GM19397 (cell line): ENCODE results near the gene MAP7.

ENCODE experiments used
- ATAC-seq: cut with Tn5 transposase; IDR thresholded peaks from one replicate; pipeline ENCODE4 v1.9.1; 2021; ENCODE audit warnings: mild to moderate bottlenecking, moderate library complexity; ENCODE audit not compliant: unreplicated experiment

The MAP7 gene

GRCh38 chr6:136566007-136566487 lies 15.8 kb upstream of the MAP7 start:
- no peak for ATAC-seq

GRCh38 chr6:136564180-136564579 lies 14.0 kb upstream of the MAP7 start:
- ATAC-seq: no peak

- ATAC-seq: no peak
Observed at GRCh38 chr6:136563386-136564152, 13.3 kb upstream of the MAP7 start.

DNA sequence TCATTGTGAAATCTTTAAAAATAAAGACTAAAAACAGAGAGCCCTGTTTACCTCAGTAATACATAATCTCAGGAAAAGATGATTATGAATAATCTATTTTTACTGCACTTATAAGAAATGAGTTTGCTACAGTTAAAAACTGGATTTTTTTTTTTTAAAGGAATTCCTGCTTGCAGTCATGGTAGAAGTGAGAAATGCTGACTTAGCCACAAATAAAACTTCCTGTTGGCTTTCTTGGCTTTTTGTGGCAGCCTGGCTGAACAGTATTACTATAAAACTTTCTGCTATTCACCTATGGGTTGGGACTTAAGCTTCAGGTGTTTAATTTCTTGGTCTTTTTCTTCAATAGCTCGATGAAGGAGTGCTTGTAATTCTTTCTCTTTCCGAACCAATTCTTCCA lies 12.0 kb upstream of the MAP7 start:
- no peak for ATAC-seq

DNA sequence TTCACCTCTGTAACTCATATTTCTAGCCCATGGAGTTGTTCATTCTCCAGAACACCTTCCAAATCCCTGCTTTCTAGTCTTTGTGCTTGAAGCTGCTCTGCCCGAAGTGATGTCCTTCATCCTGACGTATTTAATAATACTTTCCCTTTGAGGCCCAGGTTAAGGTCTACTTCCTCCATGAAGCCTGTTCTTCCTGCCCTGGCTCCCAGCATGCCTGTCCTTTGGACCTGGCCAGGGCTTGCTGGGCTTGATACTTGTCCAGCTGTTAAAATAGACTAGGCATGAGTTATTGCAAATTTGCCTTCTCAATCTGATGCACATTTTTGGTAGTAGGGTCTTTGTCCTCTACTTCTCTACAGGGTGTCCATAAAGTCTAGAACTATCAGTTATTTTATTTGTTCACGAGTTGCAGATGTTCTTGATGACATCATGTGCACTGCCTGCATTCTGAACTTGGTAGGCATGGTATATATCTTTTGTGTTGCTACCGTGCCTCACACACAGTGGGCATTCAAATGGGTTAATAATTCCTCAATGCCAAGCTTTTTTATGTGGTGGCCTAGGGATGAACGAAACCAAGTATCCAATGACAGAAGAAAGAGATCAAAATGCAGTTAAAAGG lies 3.1 kb upstream of the MAP7 start:
- no peak for ATAC-seq

DNA sequence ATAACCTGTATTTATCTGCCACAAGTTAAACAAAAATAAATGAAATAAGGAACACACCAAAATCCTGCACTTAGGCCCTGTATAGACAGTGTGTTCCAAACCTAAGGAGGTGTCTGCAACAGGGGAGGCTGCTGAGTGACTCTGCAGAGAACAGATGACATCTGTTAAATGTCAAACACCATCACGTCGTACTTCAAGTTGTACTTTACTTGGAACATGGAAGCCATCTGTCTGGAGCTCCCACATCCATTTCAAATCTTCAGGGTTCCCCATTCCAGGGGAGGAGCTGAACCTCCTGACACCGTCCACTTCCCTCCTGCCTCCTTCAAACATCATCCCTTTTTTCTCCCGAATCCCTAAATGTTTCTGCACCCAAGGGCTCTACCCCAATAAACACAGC lies 1.8 kb upstream of the MAP7 start:
- ATAC-seq: no peak

- ATAC-seq: no peak
Observed at GRCh38 chr6:136551103-136551502, 881 bp upstream of the MAP7 start.

DNA sequence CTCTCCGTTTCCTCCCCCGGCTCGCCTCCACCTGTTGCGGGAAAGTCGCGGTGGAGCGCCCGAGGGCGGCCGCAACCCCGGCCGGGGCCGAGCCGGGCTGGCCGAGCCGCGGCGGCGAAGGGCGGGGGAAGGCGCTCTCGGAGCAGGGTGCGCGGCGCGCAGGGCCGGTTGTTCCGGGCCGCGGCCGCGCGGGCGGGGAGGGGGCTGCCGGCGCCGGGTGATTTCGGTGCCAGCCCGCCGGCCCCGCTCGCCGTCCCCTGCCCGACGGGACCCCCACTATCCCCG lies 235 bp downstream of the MAP7 start:
- peak; percentile 68 for ATAC-seq

- ATAC-seq: peak; percentile 6
Observed at GRCh38 chr6:136549300-136550044, 750 bp downstream of the MAP7 start.

GRCh38 chr6:136548582-136549299 lies 1.5 kb downstream of the MAP7 start:
- ATAC-seq: no peak

DNA sequence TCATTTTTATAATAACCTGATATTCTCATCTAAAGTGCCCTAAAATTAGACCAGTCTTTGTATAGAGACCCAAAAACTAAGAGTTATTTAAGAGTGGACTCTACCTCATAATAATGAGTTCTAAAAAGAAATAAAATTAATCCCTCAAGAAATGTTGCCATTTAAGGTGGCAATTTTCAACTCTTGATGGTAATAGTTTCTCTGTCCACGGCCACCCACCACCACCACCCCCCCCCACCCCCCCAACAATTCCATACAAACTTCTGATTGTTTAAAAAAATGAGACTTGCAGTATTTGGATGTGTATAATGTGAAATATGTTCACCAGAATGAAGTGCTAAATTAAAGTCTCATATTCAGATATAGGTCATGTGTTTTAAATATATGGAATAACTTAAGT lies 2.4 kb downstream of the MAP7 start:
- no peak for ATAC-seq

GRCh38 chr6:136547336-136547735 lies 2.9 kb downstream of the MAP7 start:
- no peak for ATAC-seq

- no peak for ATAC-seq
Observed at GRCh38 chr6:136546331-136546730, 3.9 kb downstream of the MAP7 start.

GRCh38 chr6:136544326-136544725 lies 5.9 kb downstream of the MAP7 start:
- ATAC-seq: no peak

- no peak for ATAC-seq
Observed at GRCh38 chr6:136541395-136541794, 8.8 kb downstream of the MAP7 start.

DNA sequence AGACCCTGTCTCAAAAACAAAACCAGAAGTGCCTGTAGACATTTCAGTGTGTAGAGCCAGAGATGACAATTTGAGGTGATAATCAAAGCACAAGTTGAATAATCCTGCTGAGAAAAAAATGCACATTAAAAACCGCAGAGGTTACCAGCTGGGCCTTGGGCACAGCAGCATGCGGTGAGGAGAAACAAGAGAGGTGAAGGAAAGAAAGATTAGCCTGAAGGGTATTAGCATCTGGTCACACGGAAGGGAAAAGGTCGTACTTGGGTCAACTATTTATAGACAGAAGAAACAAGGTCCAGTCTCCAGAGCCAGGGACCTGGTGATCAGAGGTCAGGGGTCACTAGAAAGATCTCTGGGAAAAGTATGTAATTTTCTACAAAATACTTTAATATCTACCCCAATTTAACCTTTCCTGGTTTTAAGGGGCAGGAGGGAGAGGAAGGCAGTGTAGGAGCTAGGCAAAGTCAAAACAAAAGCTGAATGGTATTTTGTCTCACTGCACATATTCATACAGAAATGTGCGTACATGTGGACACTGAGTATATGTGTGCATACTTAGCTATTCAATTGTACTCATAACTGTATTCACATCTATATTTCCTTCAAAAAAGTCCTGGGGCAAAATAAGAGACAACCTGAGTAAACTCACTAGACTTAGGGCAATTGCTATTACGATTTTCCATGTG lies 10.1 kb downstream of the MAP7 start:
- ATAC-seq: no peak

GRCh38 chr6:136538836-136539235 lies 11.4 kb downstream of the MAP7 start:
- ATAC-seq: no peak

DNA sequence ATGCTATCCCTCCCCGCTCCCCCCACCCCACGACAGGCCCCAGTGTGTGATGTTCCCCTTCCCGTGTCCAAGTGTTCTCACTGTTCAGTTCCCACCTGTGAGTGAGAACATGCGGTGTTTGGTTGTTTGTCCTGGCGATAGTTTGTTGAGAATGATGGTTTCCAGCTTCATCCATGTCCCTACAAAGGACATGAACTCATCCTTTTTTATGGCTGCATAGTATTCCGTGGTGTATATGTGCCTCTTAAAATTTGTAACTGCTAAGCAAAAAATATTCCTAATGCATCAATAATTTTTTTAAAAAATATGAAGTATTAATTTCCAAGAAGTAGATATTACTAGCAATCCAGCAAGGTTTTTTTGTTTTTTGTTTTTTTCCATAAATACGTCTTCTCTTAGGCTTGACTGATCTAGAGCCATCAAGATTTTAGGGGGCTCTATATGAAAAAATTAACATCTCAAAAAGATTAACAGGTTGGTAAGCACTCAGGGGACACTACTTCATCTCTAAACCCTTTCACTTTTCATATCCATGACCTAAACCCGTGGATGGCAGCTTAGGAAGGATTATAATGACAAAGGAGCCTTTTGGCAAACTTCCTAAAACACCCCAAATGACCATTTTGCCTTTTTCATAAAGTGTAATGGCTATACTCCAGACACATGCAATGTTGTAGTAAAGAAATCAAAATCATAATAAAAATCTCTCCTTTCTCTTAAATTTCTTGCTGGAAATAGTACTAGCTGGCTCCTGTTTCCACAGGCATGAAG lies 14.2 kb downstream of the MAP7 start:
- no peak for ATAC-seq

- no peak for ATAC-seq
Observed at GRCh38 chr6:136535017-136535765, 15.0 kb downstream of the MAP7 start.
